HCT116 (cell line): ENCODE results near the gene SAC3D1. TPM values are rescaled to one million over a fixed set of nuclear protein-coding genes. Genes with fewer than 3 reads are reported as not detected.

Experiments
- ATAC-seq: fragments of 200-7000 bp; cut with Tn5 transposase; 2 replicates; pipeline ENCODE4 v1.9.1; 2020; ENCODE audit warnings: mild to moderate bottlenecking, moderate library complexity
- BruUV-seq: library from RNA; stranded (reverse); fragments of 400-500 nt; replicated peaks from 2 replicates; lab custom pipeline; 2021; lab: Mats Ljungman, UMichigan
- CTCF ChIA-PET: fragments of 300-600 bp; sonication (Branson Sonifier 250); formaldehyde crosslinking; loops from one replicate; lab custom pipeline; 2021; ENCODE audit warnings: antibody characterized with exemption; lab: Charles Lee
- POLR2A ChIA-PET: fragments of 300-600, 350-600 bp; sonication (Branson Sonifier 250); formaldehyde crosslinking; loops from one replicate; lab custom pipeline; 2021; ENCODE audit warnings: antibody characterized with exemption; lab: Charles Lee
- RAD21 ChIA-PET, 2 experiments: fragments of 300-600 bp; sonication (Branson Sonifier 250); formaldehyde crosslinking; loops; one replicate each; lab custom pipeline; 2023; ENCODE audit warnings: low total read pairs in 2 of 2; ENCODE audit not compliant: uncharacterized antibody in 2 of 2, unreplicated experiment in 2 of 2, low non-redundant PET in 1 of 2; lab: Charles Lee
- DNase-seq: peaks from one replicate; pipeline ENCODE4 v3.0.0-alpha.2; 2010; ENCODE audit warnings: low read depth, low spot score
- H2AFZ ChIP-seq: fragments of 200-600 bp; shearing (Covaris generic), sonication (generic); 2 replicates; pipeline ENCODE4 v1.6.1; 2017; ENCODE audit warnings: low read depth, mixed run types, mixed read lengths, antibody characterized with exemption, low read length; ENCODE audit not compliant: poor library complexity, severe bottlenecking
- H3K27ac ChIP-seq: 2 replicates; pipeline ENCODE4 v1.5.1; 2012; ENCODE audit warnings: low read depth, low read length
- H3K27me3 ChIP-seq: fragments of 200-600 bp; sonication (generic); 2 replicates; pipeline ENCODE4 v1.6.1; 2016; ENCODE audit warnings: mixed run types, low read length, mixed read lengths; ENCODE audit not compliant: insufficient read depth
- H3K36me3 ChIP-seq, 2 experiments: fragments of 200-500 bp in 1 of 2; fragments of 200-600 bp in 1 of 2; sonication (Bioruptor generic) in 1 of 2; sonication (generic) in 1 of 2; 2 replicates each; pipeline versions ENCODE4 v1.5.1 to v1.6.1; 2014 to 2016; ENCODE audit warnings: low read length in 2 of 2, inconsistent platforms in 1 of 2, mixed read lengths in 1 of 2, mixed run types in 1 of 2; ENCODE audit not compliant: insufficient read depth in 2 of 2, control insufficient read depth in 1 of 2
- H3K4me1 ChIP-seq, 2 experiments: fragments of 200-600 bp in 1 of 2; sonication (generic) in 1 of 2; 2 replicates each; pipeline versions ENCODE4 v1.5.1 to v1.6.1; 2012 to 2017; ENCODE audit warnings: low read length in 2 of 2, inconsistent platforms in 1 of 2, mild to moderate bottlenecking in 1 of 2, mixed read lengths in 1 of 2, mixed run types in 1 of 2, moderate library complexity in 1 of 2; ENCODE audit not compliant: insufficient read depth in 2 of 2, control insufficient read depth in 1 of 2
- H3K4me2 ChIP-seq: fragments of 200-600 bp; sonication (generic); 2 replicates; pipeline ENCODE4 v1.6.1; 2017; ENCODE audit warnings: mixed run types, low read length, mixed read lengths
- H3K4me3 ChIP-seq, 2 experiments: fragments of 200-600 bp in 1 of 2; sonication (generic) in 1 of 2; replicated peaks in 1 of 2; 2 replicates each; pipeline ENCODE4 v1.5.1; 2011 to 2016; ENCODE audit warnings: low read length in 2 of 2, control low read depth in 1 of 2, low read depth in 1 of 2, mild to moderate bottlenecking in 1 of 2, mixed read lengths in 1 of 2, mixed run types in 1 of 2
- H3K79me2 ChIP-seq: fragments of 200-600 bp; sonication (generic); 2 replicates; pipeline ENCODE4 v1.6.1; 2017; ENCODE audit warnings: mild to moderate bottlenecking, mixed run types, low read length, moderate library complexity, mixed read lengths; ENCODE audit not compliant: insufficient read depth
- H3K9ac ChIP-seq: fragments of 200-600 bp; sonication (generic); 2 replicates; pipeline ENCODE4 v1.6.1; 2016; ENCODE audit warnings: low read length, mixed read lengths
- H3K9me2 ChIP-seq: fragments of 200-600 bp; sonication (generic), shearing (Covaris generic); 2 replicates; pipeline ENCODE4 v1.6.1; 2017; ENCODE audit warnings: mixed run types, mild to moderate bottlenecking, moderate library complexity; ENCODE audit not compliant: insufficient read depth
- H3K9me3 ChIP-seq, 2 experiments: fragments of 200-500 bp in 1 of 2; fragments of 200-600 bp in 1 of 2; sonication (Bioruptor generic) in 1 of 2; sonication (generic) in 1 of 2; 2 replicates each; pipeline ENCODE4 v1.6.1; 2014 to 2017; ENCODE audit warnings: low read length in 2 of 2, mixed read lengths in 2 of 2, inconsistent platforms in 1 of 2, low read depth in 1 of 2, mild to moderate bottlenecking in 1 of 2, mixed run types in 1 of 2, moderate library complexity in 1 of 2; ENCODE audit not compliant: control insufficient read depth in 1 of 2, insufficient read depth in 1 of 2
- H4K20me1 ChIP-seq: fragments of 200-600 bp; sonication (generic), shearing (Covaris generic); 2 replicates; pipeline ENCODE4 v1.6.1; 2017; ENCODE audit warnings: mixed run types, mild to moderate bottlenecking, moderate library complexity; ENCODE audit not compliant: insufficient read depth
- CEBPB ChIP-seq: IDR thresholded peaks from 2 replicates; pipeline ENCODE4 v1.6.1; 2012; ENCODE audit warnings: low read depth
- EGR1 ChIP-seq: IDR thresholded peaks from 2 replicates; pipeline ENCODE4 v1.6.1; 2012; ENCODE audit warnings: low read depth
- ELF1 ChIP-seq: IDR thresholded peaks from 2 replicates; pipeline ENCODE4 v1.6.1; 2012; ENCODE audit warnings: low read depth, borderline replicate concordance
- EZH2 ChIP-seq: fragments of 200-600 bp; sonication (generic); IDR thresholded peaks from 2 replicates; pipeline ENCODE4 v1.6.1; 2017; ENCODE audit warnings: antibody characterized with exemption, mixed run types
- FOSL1 ChIP-seq: IDR thresholded peaks from 2 replicates; pipeline ENCODE4 v1.6.1; 2012; ENCODE audit warnings: low read depth
- MAX ChIP-seq: IDR thresholded peaks from 2 replicates; pipeline ENCODE4 v1.6.1; 2012
- POLR2A ChIP-seq: IDR thresholded peaks from 2 replicates; pipeline ENCODE4 v1.7.0; 2011; ENCODE audit warnings: borderline replicate concordance; ENCODE audit not compliant: insufficient read depth, insufficient read length; ENCODE audit errors: extremely low read depth
- POLR2AphosphoS5 ChIP-seq: IDR thresholded peaks from 2 replicates; pipeline ENCODE4 v1.6.1; 2011; ENCODE audit warnings: mild to moderate bottlenecking, low read depth, low read length, moderate library complexity
- SIN3A ChIP-seq: IDR thresholded peaks from 2 replicates; pipeline ENCODE4 v1.6.1; 2012; ENCODE audit warnings: low read depth
- SRF ChIP-seq: IDR thresholded peaks from 2 replicates; pipeline ENCODE4 v1.6.1; 2012; ENCODE audit warnings: low read depth
- TCF7L2 ChIP-seq: IDR thresholded peaks from 2 replicates; pipeline ENCODE4 v1.7.0; 2011; ENCODE audit warnings: borderline replicate concordance, inconsistent platforms; ENCODE audit not compliant: insufficient read depth, insufficient read length; ENCODE audit errors: extremely low read depth
- YY1 ChIP-seq: IDR thresholded peaks from 2 replicates; pipeline ENCODE4 v1.6.1; 2011; ENCODE audit warnings: low read length, low read depth, moderate library complexity, mild to moderate bottlenecking; ENCODE audit not compliant: insufficient replicate concordance; ENCODE audit errors: extremely low read depth
- ZBTB33 ChIP-seq: IDR thresholded peaks from 2 replicates; pipeline ENCODE4 v1.6.1; 2011; ENCODE audit warnings: mild to moderate bottlenecking, low read length, moderate library complexity; ENCODE audit not compliant: insufficient replicate concordance; ENCODE audit errors: extremely low read depth
- ZFX ChIP-seq: fragments of 450-650 bp; IDR thresholded peaks from 2 replicates; pipeline ENCODE4 v1.6.1; 2017
- ZNF274 ChIP-seq: fragments of 200-500 bp; sonication (Bioruptor generic); IDR thresholded peaks from 2 replicates; pipeline ENCODE4 v1.6.1; 2014; ENCODE audit warnings: mild to moderate bottlenecking, low read depth, low read length, inconsistent platforms
- intact Hi-C: fragments of 100-400 bp; cut with micrococcal nuclease; formaldehyde crosslinking; loops from 2 replicates; pipeline ENCODE4 v1.10.0; 2022
- total RNA-seq: library from RNA; stranded (reverse); gene quantifications from one replicate; pipeline ENCODE4 v1.2.1, GENCODE V29; 2021; ENCODE audit not compliant: unreplicated experiment
- TF ChIP-seq, protein P1 (sequence below): IDR thresholded peaks from 2 replicates; pipeline ENCODE4 v1.6.1; 2012; ENCODE audit warnings: low read depth

SAC3D1 gene
- total RNA-seq, 1 experiment from 2014 or later, result 36.9 TPM

DNA sequence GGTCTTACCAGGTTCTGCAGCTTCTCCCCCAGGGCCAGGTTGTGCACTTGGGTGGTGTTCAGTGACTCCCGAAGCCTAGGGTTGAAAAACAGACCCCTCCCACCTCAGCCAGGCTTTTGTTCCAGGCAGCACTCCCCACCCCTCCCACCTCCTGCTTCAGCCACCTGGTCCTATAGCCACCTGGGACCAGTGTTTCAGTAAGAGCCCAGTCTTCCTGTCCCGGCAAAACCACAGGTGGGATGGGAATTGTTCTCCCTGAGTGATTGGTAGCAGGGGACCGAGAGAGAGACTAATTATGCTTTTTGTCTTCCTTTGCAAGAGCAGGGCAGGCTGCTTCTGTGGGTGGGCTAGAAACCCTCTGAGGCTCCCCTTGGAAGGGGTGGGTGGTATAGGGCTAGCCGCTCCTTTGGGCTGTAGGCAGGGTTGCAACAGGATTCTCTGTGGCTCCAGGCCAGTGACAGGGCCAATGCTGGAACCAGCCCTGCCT lies 25.8 kb downstream of the SAC3D1 start:
- Histone ChIP-seq H3K36me3 (no peaks in the 10 kb centered on the region), H3K4me2 (no peak overlapping the region), H3K9ac (no peak overlapping the region), H3K4me1 (no peaks in the 10 kb centered on the region), H3K9me3 (no peaks in the 10 kb centered on the region), H3K27me3 (no peaks in the 10 kb centered on the region), H3K79me2 (no peaks in the 10 kb centered on the region), H3K27ac (no peak overlapping the region), H4K20me1 (no peaks in the 10 kb centered on the region), H3K4me3 (no peak overlapping the region), H3K9me2 (no peaks in the 10 kb centered on the region), H2AFZ (no peak overlapping the region)
- no peak for ATAC-seq
- DNase-seq, result no peak
- ChIA-PET CTCF (no interaction called here), RAD21 (no interaction called here), POLR2A (no interaction called here)
- no peak for TF ChIP-seq EZH2
- BruUV-seq, result no TSS peak
- intact Hi-C loops, result no loop called here

GRCh38 chr11:65067446-65067845 lies 26.4 kb downstream of the SAC3D1 start:
- ATAC-seq, result no peak
- ChIA-PET RAD21 (no interaction called here), POLR2A (no interaction called here), CTCF (no interaction called here)
- Histone ChIP-seq H3K27me3 (no peaks in the 10 kb centered on the region), H3K27ac (no peak overlapping the region), H3K79me2 (no peaks in the 10 kb centered on the region), H3K4me3 (no peak overlapping the region), H3K9me3 (no peaks in the 10 kb centered on the region), H3K9me2 (no peaks in the 10 kb centered on the region), H3K4me2 (no peak overlapping the region), H4K20me1 (no peaks in the 10 kb centered on the region), H3K4me1 (no peaks in the 10 kb centered on the region), H3K36me3 (no peaks in the 10 kb centered on the region), H3K9ac (no peak overlapping the region), H2AFZ (no peak overlapping the region)
- no peak for DNase-seq
- intact Hi-C loops, result no loop called here
- BruUV-seq, result no TSS peak
- TF ChIP-seq FOSL1 (no peak), POLR2A (no peak), MAX (no peak), EZH2 (no peak), SRF (no peak), POLR2AphosphoS5 (no peak), TCF7L2 (no peak), ZBTB33 (no peak), CEBPB (no peak), ZFX (no peak), ZNF274 (no peak), SIN3A (no peak), EGR1 (no peak), YY1 (no peak), ELF1 (no peak)
- TF ChIP-seq, protein P1, sequence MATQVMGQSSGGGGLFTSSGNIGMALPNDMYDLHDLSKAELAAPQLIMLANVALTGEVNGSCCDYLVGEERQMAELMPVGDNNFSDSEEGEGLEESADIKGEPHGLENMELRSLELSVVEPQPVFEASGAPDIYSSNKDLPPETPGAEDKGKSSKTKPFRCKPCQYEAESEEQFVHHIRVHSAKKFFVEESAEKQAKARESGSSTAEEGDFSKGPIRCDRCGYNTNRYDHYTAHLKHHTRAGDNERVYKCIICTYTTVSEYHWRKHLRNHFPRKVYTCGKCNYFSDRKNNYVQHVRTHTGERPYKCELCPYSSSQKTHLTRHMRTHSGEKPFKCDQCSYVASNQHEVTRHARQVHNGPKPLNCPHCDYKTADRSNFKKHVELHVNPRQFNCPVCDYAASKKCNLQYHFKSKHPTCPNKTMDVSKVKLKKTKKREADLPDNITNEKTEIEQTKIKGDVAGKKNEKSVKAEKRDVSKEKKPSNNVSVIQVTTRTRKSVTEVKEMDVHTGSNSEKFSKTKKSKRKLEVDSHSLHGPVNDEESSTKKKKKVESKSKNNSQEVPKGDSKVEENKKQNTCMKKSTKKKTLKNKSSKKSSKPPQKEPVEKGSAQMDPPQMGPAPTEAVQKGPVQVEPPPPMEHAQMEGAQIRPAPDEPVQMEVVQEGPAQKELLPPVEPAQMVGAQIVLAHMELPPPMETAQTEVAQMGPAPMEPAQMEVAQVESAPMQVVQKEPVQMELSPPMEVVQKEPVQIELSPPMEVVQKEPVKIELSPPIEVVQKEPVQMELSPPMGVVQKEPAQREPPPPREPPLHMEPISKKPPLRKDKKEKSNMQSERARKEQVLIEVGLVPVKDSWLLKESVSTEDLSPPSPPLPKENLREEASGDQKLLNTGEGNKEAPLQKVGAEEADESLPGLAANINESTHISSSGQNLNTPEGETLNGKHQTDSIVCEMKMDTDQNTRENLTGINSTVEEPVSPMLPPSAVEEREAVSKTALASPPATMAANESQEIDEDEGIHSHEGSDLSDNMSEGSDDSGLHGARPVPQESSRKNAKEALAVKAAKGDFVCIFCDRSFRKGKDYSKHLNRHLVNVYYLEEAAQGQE, result no peak
